ENCODE measurements around the gene FTH1.

FTH1 gene

DNA sequence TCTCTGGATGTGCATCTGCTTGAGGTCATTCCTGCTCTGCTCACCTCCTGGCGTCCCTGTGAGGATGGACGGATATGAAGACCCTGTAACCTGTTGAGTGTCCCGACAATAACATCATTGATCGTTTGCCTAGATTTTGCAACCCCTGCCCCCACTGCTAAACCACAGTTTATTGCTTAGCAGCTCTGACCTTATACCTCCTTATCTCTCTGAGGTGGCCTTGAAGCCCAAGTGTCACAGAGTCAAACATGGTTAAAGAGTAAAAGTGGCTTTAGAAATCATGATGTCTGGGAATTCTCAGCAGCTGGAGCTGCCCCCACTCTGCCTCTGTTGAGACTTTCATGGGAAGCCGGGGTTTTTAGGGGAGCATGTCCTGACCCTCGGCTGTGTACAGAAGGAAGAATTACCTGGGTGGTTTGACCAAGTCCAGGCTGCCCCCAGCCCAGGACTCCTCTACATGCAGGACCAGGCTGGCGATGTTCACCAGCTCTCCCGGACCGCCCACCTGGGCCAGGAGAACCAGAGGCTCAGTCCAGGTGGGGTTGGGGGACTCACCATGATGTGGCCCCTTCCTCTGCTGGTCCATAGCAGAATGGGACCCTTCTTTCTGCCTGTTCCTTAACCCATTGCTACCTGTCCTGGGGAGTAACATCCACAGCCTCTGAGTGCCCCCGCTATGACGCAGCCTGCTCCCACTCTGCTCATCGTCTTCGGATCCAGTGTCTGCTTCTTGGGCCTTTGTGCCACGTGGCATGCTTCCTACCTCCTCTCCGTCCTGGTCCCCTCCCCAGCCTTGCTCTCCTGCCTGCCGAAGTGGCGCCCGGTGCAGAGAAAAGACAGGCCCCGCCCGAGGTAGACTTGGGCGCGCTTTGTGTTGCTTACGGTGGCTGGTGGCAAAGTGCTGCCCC, 33.4 kb upstream of the FTH1 start:
- ChIA-PET CTCF (no interaction called here), POLR2A (no interaction called here)
- TF ChIP-seq, protein P1, sequence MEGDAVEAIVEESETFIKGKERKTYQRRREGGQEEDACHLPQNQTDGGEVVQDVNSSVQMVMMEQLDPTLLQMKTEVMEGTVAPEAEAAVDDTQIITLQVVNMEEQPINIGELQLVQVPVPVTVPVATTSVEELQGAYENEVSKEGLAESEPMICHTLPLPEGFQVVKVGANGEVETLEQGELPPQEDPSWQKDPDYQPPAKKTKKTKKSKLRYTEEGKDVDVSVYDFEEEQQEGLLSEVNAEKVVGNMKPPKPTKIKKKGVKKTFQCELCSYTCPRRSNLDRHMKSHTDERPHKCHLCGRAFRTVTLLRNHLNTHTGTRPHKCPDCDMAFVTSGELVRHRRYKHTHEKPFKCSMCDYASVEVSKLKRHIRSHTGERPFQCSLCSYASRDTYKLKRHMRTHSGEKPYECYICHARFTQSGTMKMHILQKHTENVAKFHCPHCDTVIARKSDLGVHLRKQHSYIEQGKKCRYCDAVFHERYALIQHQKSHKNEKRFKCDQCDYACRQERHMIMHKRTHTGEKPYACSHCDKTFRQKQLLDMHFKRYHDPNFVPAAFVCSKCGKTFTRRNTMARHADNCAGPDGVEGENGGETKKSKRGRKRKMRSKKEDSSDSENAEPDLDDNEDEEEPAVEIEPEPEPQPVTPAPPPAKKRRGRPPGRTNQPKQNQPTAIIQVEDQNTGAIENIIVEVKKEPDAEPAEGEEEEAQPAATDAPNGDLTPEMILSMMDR (IDR thresholded peaks at IDR 0.05; ENCODE audit: insufficient read depth, low read length, missing control alignments) = no peak
- H3K4me3 ChIP-seq (ENCODE audit: low read depth, low read length) = no peak overlapping the region
- DNase-seq (ENCODE audit: low read depth, low spot score) = no peak

GRCh38 chr11:61999141-61999975, 31.9 kb upstream of the FTH1 start:
- ChIA-PET CTCF (interaction anchor here (1.4 kb wide), 1 partner anchor 109 kb away, joined by 5 read pairs; no protein-coding TSS in a partner anchor), POLR2A (no interaction called here)
- no peak for DNase-seq (ENCODE audit: low read depth, low spot score)
- TF ChIP-seq, protein P1 (IDR thresholded peaks at IDR 0.05; ENCODE audit: insufficient read depth, low read length, missing control alignments) = no peak
- no peak overlapping the region for H3K4me3 ChIP-seq (ENCODE audit: low read depth, low read length)

DNA sequence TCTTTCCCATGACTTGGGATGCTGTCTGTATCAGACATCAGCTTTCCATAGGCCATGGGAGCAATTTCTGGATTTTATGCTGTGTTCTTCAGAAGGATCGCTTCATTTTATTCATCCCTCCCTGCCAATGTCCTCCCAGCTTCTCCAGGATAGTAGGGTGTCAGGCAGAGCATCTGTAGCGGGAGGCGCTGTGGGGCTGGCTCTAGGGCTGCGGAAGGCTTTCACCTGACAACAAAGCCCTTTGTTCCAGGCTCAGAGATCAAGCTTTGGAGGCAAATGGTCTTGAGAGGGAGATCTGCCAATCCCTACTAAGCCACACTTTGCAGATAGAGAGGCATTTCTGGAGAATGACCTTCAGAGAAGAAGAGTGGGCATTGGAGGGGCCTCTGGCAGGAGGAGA, 29.5 kb upstream of the FTH1 start:
- TF ChIP-seq, protein P1 (IDR thresholded peaks at IDR 0.05; ENCODE audit: insufficient read depth, low read length, missing control alignments) = no peak
- DNase-seq (ENCODE audit: low read depth, low spot score) = no peak
- H3K4me3 ChIP-seq (ENCODE audit: low read depth, low read length) = no peak overlapping the region
- CTCF ChIA-PET = interaction anchor here (0.5 kb wide), 1 partner anchor 99 kb away, joined by 3 read pairs; no protein-coding TSS in a partner anchor
- POLR2A ChIA-PET = no interaction called here

DNA sequence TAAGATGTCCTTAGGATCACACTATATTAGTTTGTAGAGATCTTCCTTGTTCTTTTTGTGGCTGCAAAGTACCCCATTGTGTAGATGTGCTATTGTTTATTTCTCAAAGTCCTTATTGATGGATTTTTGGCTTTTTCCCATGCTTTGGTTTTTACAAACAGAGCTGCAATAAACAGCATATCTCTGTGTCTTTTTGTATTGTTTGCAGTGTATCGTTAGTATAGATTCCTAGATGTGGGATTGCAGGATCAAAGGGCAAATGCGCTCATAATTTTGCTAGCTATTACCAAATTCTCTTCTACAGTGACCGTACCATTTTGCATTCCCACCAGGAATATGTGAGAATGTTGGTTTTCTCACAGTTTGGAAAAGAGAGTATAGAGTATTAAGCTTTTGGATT, 27.5 kb upstream of the FTH1 start:
- CTCF ChIA-PET = no interaction called here
- no peak for DNase-seq (ENCODE audit: low read depth, low spot score)
- H3K4me3 ChIP-seq (ENCODE audit: low read depth, low read length) = no peak overlapping the region
- TF ChIP-seq, protein P1 (IDR thresholded peaks at IDR 0.05; ENCODE audit: insufficient read depth, low read length, missing control alignments) = no peak
- POLR2A ChIA-PET = no interaction called here

DNA sequence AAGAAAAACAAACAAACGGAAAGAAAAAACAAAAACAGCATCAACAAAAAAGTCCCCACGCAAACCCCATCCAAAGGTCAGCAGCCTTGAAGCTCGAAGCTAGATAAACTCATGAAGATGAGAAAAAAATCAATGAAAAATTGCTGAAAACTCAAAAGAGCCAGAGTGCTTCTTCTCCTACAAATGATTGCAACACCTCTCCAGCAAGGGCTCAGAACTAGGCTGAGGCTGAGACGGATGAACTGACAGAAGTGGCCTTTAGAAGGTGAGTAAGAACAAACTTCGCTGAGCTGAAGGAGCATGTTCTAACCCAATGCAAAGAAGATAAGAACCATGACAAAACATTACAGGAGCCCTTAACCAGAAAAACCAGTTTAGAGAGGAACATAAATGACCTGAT, 18.4 kb upstream of the FTH1 start:
- no peak for DNase-seq (ENCODE audit: low read depth, low spot score)
- CTCF ChIA-PET = interaction anchor here (1.7 kb wide), 1 partner anchor 14 kb away, joined by 4 read pairs; no protein-coding TSS in a partner anchor
- TF ChIP-seq, protein P1 (IDR thresholded peaks at IDR 0.05; ENCODE audit: insufficient read depth, low read length, missing control alignments) = no peak
- no peak overlapping the region for H3K4me3 ChIP-seq (ENCODE audit: low read depth, low read length)
- POLR2A ChIA-PET = no interaction called here

- H3K4me3 ChIP-seq (ENCODE audit: low read depth, low read length) = no peak overlapping the region
- ChIA-PET POLR2A (interaction anchor here (0.7 kb wide), 1 partner anchor 16 kb away, joined by 3 read pairs; the partner anchor contains the start of gene FTH1), CTCF (interaction anchor here (0.9 to 2.0 kb wide), 4 partner anchors 36 to 923 kb away, joined by 3 to 5 read pairs (median 4); no protein-coding TSS in a partner anchor)
- no peak for DNase-seq (ENCODE audit: low read depth, low spot score)
- TF ChIP-seq, protein P1 (IDR thresholded peaks at IDR 0.05; ENCODE audit: insufficient read depth, low read length, missing control alignments) = no peak
Observed at GRCh38 chr11:61983419-61983818, 16.0 kb upstream of the FTH1 start.

Measured in AG04449 (cell line).